ENCODE results near the gene TWIST2. TPM values are rescaled to one million over a fixed set of nuclear protein-coding genes. Genes with fewer than 3 reads are reported as not detected.

Gene TWIST2
- total RNA-seq, 2 donors from 2014 or later: 1.9 TPM; not detected in 1

DNA sequence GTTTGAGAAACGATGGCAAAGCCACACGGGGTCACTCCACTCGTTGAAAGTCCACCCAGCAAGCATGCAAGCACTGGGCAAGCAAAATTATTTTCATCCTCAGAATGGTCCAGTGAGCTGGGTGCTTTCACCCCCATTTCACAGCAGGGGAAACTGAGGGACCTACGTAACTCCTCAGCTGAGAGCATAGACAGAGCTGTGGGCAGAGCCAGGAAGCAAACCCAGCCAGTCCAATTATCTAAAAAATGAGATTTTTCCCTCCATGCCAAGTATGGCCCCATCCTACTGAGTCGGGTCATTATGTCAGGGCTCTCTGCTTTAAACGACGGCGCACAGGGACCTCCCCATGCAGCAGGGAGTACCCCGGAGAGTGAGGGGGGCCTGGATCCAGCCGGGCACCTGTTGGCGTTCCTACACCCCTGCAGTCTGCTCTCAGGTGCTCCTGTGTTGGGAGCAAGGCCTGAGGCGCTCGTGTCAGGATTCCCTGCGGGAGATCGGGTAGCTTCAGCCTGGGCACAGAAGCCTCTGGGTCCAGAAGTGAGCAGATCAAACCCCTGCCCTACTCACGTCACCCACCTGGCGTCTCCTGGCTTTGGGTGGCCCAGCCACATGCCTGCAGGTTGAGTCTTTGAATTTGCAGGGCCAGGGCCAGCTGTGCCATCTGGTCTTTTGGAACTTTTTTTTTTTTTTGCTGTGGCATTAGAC is 17.3 kb downstream of the TWIST2 start:
- peak overlapping the region; percentile 48 for H3K27ac Mint-ChIP-seq
- no peak overlapping the region for H3K9ac ChIP-seq (ENCODE audit: extremely low read depth, low read length, poor library complexity, severe bottlenecking)
- no peaks in the 10 kb centered on the region for H3K9me3 ChIP-seq (ENCODE audit: control insufficient read depth, low read length)
- no peak overlapping the region for H3K27ac ChIP-seq (ENCODE audit: low read depth, low read length)
- peaks cover 9% of the 10 kb centered on the region for H3K4me1 ChIP-seq (ENCODE audit: control insufficient read depth, insufficient read depth, low read length)
- no peaks in the 10 kb centered on the region for H3K36me3 ChIP-seq (ENCODE audit: control insufficient read depth, insufficient read depth, low read length)
- no peaks in the 10 kb centered on the region for H3K9me3 Mint-ChIP-seq
- H3K27me3 Mint-ChIP-seq (ENCODE audit: insufficient read depth): no peaks in the 10 kb centered on the region
- no peak overlapping the region for H3K4me3 ChIP-seq (ENCODE audit: low read length)
- H3K4me1 Mint-ChIP-seq: peaks cover 9% of the 10 kb centered on the region
- no peak for TF ChIP-seq CTCF (conservative IDR thresholded peaks at IDR 0.05)
- WGBS, 2 experiments (ENCODE audit: insufficient coverage in 1 of 2, insufficient read length in 1 of 2): 90% methylated on average over 11 to 17 of the region's 17 CpGs
- H3K36me3 Mint-ChIP-seq (ENCODE audit: low read depth): no peaks in the 10 kb centered on the region
- no peak overlapping the region for H3K4me3 Mint-ChIP-seq
- peak; percentile 45 for DNase-seq
- no peaks in the 10 kb centered on the region for H3K27me3 ChIP-seq (ENCODE audit: control insufficient read depth, insufficient read depth, low read length, poor library complexity, severe bottlenecking)

- peaks cover 9% of the 10 kb centered on the region for H3K4me1 ChIP-seq (ENCODE audit: control insufficient read depth, insufficient read depth, low read length)
- TF ChIP-seq CTCF (conservative IDR thresholded peaks at IDR 0.05): no peak
- H3K4me3 ChIP-seq (ENCODE audit: low read length): no peak overlapping the region
- peak; percentile 39 for DNase-seq
- no peaks in the 10 kb centered on the region for H3K9me3 ChIP-seq (ENCODE audit: control insufficient read depth, low read length)
- no peaks in the 10 kb centered on the region for H3K9me3 Mint-ChIP-seq
- no peak overlapping the region for H3K4me3 Mint-ChIP-seq
- H3K36me3 ChIP-seq (ENCODE audit: control insufficient read depth, insufficient read depth, low read length): no peaks in the 10 kb centered on the region
- H3K27me3 ChIP-seq (ENCODE audit: control insufficient read depth, insufficient read depth, low read length, poor library complexity, severe bottlenecking): no peaks in the 10 kb centered on the region
- H3K27ac Mint-ChIP-seq: no peak overlapping the region
- no peaks in the 10 kb centered on the region for H3K27me3 Mint-ChIP-seq (ENCODE audit: insufficient read depth)
- peaks cover 9% of the 10 kb centered on the region for H3K4me1 Mint-ChIP-seq
- H3K36me3 Mint-ChIP-seq (ENCODE audit: low read depth): no peaks in the 10 kb centered on the region
- WGBS, 2 experiments (ENCODE audit: insufficient coverage in 1 of 2, insufficient read length in 1 of 2): 94 to 96% methylated on average over 13 to 15 of the region's 15 CpGs
- no peak overlapping the region for H3K27ac ChIP-seq (ENCODE audit: low read depth, low read length)
- H3K9ac ChIP-seq (ENCODE audit: extremely low read depth, low read length, poor library complexity, severe bottlenecking): no peak overlapping the region
Measured at GRCh38 chr2:238865744-238866355, 18.0 kb downstream of the TWIST2 start.

DNA sequence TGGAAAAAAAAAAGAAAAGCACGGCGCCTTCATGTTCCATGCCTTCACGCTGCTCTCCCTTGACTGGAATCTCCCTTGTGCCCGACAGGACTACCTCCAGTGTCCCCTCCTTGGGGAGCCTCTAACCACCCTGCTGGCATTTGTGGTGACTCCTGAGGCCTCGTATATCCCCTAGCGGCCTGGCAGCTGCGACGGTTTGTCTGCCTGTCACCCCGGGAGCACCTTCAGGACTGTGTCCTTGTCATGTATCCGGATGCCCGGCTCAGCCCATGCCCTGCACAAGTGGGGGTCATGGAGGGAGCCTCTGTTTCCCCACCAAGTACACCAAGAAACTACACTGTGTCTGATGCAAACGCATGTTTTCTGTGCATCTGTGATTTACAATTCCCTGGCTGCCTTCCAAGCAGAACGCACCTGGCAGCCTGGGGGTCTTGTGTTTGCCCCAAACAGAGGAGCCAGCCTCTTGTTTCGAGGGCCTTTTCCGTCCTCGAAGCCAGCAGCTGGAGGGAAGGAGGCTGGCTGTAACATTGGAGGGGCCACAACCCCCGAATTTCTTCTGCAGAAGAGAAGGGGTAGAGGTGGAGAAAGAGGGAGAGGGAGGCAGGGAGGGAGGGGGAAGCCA is 18.9 kb downstream of the TWIST2 start:
- Histone ChIP-seq H3K27ac (ENCODE audit: low read depth, low read length) (no peak overlapping the region), H3K27me3 (ENCODE audit: control insufficient read depth, insufficient read depth, low read length, poor library complexity, severe bottlenecking) (no peaks in the 10 kb centered on the region), H3K9me3 (ENCODE audit: control insufficient read depth, low read length) (no peaks in the 10 kb centered on the region), H3K4me3 (ENCODE audit: low read length) (no peak overlapping the region), H3K9ac (ENCODE audit: extremely low read depth, low read length, poor library complexity, severe bottlenecking) (no peak overlapping the region), H3K36me3 (ENCODE audit: control insufficient read depth, insufficient read depth, low read length) (no peaks in the 10 kb centered on the region), H3K4me1 (ENCODE audit: control insufficient read depth, insufficient read depth, low read length) (peaks cover 9% of the 10 kb centered on the region)
- Mint-ChIP-seq H3K4me3 (no peak overlapping the region), H3K4me1 (peaks cover 9% of the 10 kb centered on the region), H3K27me3 (ENCODE audit: insufficient read depth) (no peaks in the 10 kb centered on the region), H3K27ac (peak overlapping the region; percentile 64), H3K9me3 (peaks cover under 1% of the 10 kb centered on the region), H3K36me3 (ENCODE audit: low read depth) (no peaks in the 10 kb centered on the region)
- DNase-seq: peak; percentile 49
- no peak for TF ChIP-seq CTCF (conservative IDR thresholded peaks at IDR 0.05)
- 89 to 90% methylated on average over 10 to 17 of the region's 17 CpGs for WGBS, 2 experiments (ENCODE audit: insufficient coverage in 1 of 2, insufficient read length in 1 of 2)

Data from endodermal cell (in vitro differentiated cells).